Activated gamma-delta T cell treated with Interleukin-2 at 50 U/mL for 16 hours (primary cell): ENCODE measurements around the gene TAX1BP3.

Experiments used
- DNase-seq: peaks from one replicate; pipeline ENCODE4 v3.0.0-alpha.2; 2020

Gene TAX1BP3

DNA sequence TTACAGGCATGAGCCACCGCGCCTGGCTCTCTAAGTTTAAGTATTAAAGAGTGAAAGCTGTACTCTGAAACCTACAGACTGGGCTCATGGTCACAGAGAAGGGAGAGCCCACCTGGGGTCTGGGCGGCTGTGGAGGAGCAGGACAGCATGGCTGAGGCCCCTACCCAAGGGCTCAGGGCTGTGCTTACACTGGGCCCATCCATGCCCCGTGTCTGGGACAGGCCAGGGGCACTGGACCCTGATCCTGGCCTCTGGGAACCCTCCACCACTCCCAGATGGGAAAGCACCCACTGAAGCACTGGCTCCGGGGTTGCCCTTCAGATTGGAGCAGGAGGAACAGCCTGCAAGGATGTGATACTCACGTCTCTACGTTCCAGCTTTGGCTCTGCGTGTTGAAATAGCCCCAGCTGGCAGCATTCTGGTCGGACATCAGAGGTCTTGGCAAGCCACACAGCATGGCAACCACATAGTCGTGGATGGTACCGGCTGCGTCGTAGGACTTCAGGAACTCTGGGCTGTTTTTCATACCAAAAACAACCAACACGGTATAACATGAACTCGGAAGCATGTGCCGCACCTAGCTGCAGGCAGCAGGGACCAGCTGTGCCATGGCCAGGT is 45.3 kb downstream of the TAX1BP3 start:
- DNase-seq = no peak

- no peak for DNase-seq
Measured at GRCh38 chr17:3621146-3621720, 47.1 kb downstream of the TAX1BP3 start.

DNA sequence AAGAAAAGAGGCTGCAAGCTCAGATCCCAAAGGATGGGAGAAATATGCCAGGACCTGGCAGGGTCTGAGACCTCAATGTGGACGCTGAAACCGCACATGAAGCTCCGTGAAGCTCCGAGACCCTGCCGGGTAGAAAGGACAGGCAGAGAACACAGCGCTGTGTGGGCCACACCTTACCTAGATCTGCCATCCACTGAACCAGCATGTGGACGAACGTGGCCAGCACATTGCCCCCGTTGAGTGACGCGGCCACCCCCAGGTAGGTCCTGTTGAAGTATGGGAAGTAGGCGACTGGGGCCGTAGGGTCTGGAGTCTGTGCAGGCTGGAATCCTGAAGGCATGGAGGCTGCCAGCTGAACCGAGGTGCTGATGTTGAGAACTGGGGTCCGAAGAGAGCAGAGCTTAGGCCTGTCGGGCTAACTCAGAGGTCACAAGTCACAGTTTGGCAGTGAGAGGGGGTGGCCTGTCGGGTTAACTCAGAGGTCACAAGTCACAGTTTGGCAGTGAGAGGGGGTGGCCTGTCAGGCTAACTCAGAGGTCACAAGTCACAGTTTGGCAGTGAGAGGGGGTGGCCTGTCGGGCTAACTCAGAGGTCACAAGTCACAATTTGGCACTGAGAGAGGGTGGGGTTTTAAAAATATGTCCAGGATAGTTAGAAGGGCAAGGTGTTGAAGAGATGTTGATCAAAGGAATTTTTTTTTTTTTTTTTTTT is 53.1 kb downstream of the TAX1BP3 start:
- DNase-seq = no peak

DNA sequence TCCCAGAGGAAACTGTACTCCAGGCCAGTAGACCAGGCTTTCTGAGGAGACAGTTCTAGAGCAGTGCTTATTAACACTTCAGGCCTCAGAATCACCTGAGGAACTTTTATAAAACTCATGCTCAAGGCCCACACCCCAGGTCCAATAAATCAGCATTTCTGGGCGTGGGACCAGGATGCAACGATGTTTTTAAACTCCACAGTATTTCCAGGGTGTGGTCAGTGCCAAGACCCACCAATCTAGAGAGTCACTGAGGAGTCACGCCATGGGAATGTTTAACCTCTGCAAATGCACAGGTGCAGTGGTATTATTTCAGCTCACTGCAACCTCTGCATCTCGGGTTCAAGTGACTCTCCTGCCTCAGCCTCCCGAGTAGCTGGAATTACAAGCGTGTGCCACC is 55.3 kb downstream of the TAX1BP3 start:
- no peak for DNase-seq
